Measurements from ENCODE around the gene AP1M1.

DNA sequence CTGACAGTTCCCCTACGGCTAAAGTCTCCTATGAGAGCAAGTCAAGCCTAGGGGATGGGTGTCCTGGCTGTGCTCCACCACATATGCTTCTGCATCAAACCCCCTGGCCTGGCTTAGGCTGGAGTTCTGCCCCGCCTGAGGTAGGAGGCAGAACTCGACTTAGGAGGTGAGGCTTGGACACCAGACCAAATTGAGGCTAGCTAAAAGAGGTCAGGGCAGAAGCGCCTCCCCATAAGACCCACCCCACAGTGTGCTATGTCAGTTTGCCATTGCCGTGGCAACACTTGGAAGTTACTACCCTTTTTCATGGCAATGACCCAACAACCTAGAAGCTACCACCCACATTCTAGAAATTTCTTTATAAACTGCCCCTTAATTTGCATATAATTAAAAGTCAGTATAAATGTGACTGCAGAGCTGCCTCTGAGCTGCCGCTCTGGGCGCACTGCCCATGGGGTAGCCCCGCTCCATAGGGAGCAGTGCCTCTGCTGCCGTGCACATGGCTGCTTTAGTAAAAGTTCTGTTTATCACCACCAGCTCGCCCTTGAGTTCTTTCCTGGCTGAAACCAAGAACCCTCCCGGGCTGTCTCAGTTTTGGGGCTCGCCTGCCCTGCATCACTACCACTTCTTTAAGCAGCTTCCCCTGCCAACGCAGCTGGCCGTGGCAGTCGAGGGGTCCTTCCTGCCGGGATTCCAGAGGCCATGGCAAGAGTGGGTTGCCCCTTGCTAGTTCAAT, 20.2 kb downstream of the AP1M1 start:
- TF ChIP-seq, protein P1, sequence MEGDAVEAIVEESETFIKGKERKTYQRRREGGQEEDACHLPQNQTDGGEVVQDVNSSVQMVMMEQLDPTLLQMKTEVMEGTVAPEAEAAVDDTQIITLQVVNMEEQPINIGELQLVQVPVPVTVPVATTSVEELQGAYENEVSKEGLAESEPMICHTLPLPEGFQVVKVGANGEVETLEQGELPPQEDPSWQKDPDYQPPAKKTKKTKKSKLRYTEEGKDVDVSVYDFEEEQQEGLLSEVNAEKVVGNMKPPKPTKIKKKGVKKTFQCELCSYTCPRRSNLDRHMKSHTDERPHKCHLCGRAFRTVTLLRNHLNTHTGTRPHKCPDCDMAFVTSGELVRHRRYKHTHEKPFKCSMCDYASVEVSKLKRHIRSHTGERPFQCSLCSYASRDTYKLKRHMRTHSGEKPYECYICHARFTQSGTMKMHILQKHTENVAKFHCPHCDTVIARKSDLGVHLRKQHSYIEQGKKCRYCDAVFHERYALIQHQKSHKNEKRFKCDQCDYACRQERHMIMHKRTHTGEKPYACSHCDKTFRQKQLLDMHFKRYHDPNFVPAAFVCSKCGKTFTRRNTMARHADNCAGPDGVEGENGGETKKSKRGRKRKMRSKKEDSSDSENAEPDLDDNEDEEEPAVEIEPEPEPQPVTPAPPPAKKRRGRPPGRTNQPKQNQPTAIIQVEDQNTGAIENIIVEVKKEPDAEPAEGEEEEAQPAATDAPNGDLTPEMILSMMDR (conservative IDR thresholded peaks at IDR 0.05): no peak
- TF ChIP-seq EZH2 (IDR thresholded peaks at IDR 0.05; ENCODE audit: low read depth): no peak

Measured in PC-9 (cell line).